ENCODE measurements around the gene HIP1R.

DNA sequence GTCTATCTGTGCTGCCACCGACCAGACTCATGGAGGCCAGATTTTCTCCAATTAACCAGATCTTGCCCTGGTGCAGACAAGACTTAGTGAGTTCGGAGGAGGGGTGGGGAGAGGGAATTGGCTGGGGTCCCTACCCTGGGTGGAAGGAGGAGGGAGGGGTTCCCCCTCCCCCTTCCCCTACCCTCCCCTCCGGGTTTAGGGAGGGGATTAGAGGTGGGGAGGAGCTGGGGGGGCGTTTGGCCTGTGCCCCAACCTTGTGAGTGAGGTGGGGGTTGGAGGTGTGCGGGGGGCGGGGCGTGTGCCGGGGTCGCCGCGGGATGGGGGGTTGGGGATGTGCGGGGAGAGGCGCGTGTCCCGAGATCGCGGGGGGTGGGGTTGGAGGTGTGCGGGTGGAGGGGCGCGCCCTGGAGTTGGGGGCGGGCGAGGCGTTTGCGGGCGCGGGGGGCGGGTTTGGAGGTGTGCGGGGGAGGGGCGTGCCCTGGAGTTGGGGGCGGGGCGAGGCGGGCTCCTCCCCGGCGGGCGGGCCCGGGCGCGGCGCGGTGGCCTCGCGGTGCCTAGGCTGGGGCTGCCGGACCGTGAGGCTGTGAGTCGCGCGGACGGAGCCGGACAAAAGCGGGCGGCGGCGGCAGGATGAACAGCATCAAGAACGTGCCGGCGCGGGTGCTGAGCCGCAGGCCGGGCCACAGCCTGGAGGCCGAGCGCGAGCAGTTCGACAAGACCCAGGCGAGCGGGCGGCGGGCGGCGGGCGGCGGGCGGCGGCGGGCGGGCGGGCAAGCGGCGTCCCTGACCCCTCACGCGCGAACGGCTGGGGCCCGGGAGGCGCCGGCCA is at the start of gene HIP1R:
- TF ChIP-seq CTCF (IDR thresholded peaks at IDR 0.05 in 8 of 11, conservative IDR thresholded peaks at IDR 0.05 in 3 of 11) = no peak
- no peak for TF ChIP-seq POLR2A (IDR thresholded peaks at IDR 0.05)
